NCI-H2196 (cell line): Measurements from ENCODE around the gene RIMBP2.
A peak's percentile ranks its signal among the peaks of the same experiment; 100 is the strongest.

Experiments
- DNase-seq: peaks from one replicate; lab custom pipeline; 2025; ENCODE audit not compliant: unreplicated experiment; lab: John Stamatoyannopoulos, UW

The RIMBP2 gene

GRCh38 chr12:130639476-130640424, 76.3 kb downstream of the RIMBP2 start:
- DNase-seq = no peak

DNA sequence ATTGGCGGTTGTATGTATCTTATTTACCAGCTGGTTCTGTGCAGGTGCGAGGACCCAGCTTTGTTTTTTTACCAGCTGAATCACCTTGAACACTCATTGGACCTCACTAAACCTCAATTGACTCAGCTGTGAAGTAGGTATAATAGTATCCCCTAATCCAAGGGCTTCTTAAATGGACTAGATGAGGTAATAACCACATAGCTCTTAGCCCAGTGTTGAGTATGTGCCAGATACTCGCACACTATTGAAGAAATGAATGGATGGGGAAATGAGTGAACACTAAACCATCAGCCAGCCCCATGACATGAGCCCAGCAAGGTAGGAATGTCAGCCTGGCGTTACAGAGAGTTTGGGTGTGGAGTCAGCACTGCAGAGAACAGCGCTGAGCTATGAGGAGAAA, 79.7 kb downstream of the RIMBP2 start:
- no peak for DNase-seq

- DNase-seq = peak; percentile 25
Observed at GRCh38 chr12:130634866-130635265, 81.2 kb downstream of the RIMBP2 start.

- peak; percentile 94 for DNase-seq
Observed at GRCh38 chr12:130633771-130634170, 82.3 kb downstream of the RIMBP2 start.

DNA sequence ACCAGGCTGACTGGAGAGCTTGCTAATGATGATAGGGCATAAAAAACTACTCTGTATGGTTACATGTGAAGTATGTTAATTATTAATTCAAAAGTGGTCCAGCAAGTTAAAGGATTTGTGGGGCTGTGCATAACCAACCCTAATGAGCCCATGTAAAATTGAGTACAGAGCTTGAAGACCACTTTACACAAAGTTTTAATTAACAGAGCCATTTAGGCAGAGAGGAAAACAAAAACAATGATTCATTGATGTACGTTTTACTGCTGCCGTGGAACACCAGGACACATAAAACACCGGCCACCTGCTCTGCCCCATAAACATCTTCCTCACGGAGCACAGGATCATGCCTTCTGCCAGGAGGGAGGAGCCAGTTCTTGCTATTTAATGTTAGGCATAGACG, 83.5 kb downstream of the RIMBP2 start:
- DNase-seq = peak; percentile 56

GRCh38 chr12:130628304-130628703, 87.8 kb downstream of the RIMBP2 start:
- DNase-seq = no peak

DNA sequence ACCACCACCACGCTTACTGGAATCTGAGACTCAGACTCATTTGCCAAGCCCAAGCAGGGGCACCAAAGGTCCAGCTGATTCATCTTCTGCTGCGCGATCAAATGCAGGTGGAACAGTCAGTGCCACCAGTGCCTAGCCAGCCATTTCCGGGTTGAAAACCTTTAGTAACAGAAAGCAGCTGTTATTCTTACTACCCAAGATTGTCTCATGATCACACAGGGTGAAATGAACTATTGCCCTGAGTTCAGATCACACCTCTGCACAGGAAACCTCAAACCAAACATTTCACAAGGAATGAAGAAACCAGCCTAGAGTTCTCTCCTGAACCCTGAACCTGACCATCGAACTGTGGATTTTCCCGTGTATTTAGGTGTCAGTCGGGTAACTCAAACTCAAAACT, 88.9 kb downstream of the RIMBP2 start:
- no peak for DNase-seq

DNA sequence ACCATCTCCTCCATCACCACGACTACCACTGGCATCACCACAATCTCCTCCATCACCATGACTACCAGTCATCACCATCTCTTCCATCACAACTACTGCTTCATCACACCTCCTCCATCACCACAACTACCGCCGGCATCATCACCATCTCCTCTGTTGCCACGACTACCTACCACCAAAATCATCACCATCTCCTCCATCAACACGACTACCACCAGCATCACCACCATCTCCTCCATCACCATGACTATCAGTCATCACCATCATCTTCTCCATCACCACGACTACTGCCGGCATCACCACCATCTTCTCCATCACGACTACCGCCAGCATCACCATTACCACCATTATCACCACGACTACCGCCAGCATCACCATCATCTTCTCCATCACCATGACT, 89.5 kb downstream of the RIMBP2 start:
- no peak for DNase-seq

- no peak for DNase-seq
Observed at GRCh38 chr12:130625201-130625600, 90.9 kb downstream of the RIMBP2 start.

DNA sequence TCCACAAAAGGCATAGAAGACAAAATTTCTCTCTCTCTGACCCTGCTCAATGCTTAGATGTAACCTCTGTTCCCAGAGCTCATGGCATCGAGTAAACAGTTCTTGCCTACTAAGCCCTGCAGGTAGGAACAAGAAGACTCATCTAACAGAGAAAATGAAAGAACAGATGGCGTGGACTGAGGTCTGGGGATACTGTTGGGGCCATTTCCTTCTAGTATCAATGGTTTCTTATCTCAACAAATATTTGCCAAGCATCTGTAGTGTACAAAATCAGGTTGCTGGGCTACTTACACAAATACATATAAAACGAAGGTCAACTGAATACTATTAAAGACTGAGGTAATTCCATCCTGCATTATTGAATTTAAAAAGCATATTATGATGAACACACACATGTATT, 93.3 kb downstream of the RIMBP2 start:
- DNase-seq = peak; percentile 19

DNA sequence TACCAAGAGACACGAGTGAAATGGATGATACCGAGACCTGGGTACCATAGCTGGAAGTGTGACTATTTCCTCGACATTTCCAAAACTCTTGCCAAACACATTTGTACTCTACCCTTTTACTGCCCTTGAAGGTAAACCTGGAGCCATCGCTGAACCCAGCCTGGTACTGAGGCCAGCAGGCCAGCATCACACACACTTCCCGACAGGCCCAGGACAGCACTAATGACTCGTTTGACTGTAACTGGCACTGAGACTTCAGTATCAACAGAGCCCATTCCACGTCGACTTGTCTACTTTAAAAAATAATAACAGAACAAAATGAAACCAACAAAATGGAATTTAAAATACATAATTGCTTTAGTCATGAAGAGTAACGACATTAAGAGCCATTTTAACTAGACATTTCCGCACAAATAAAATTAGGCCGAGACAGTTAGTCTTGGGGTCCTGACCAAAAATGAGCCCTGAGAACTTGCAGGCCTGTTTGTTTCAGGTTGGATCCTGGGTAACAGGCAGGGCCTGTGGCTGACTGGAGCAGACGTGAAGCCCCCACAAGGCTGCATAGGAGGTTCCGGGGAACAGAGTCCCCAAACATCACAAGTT, 94.3 kb downstream of the RIMBP2 start:
- DNase-seq = no peak

DNA sequence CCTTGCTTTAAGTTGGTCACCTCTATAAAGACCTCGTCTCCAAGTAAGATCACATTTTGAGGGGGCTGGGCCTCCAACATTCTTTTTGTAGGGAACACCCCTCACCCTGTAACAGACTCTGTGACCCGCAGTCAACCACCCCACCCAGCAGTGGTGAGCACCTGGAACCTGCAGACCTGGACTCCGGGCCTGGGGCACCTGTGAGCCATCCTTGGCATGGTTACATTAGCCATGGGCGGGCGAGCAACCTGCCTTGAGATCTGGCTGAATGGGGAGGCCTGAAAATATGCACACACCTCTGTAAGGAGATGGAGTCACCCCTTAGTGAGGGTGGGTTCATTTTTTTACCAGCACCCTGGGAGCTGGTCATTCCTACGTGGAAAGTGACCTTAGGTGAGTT, 95.3 kb downstream of the RIMBP2 start:
- no peak for DNase-seq

DNA sequence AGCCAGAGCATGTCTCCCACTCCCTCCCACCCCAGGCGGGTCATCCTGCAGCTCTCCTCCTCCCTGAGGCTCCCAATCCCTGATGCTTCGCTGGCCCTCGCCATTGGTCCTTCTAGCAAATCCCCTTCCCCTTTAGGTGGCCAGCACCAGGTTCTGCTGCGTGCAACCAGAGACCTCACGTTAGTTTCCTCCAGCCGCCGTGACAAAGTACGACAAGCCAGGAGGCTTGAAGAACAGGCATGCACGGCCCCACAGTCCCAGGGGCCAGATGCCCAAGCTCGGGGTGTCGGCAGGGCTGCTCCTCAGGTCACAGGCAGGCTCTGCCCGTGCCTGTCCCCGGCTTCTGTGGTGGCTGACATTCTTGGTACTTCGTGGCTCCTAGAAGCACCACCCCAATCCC, 95.8 kb downstream of the RIMBP2 start:
- DNase-seq = no peak

DNA sequence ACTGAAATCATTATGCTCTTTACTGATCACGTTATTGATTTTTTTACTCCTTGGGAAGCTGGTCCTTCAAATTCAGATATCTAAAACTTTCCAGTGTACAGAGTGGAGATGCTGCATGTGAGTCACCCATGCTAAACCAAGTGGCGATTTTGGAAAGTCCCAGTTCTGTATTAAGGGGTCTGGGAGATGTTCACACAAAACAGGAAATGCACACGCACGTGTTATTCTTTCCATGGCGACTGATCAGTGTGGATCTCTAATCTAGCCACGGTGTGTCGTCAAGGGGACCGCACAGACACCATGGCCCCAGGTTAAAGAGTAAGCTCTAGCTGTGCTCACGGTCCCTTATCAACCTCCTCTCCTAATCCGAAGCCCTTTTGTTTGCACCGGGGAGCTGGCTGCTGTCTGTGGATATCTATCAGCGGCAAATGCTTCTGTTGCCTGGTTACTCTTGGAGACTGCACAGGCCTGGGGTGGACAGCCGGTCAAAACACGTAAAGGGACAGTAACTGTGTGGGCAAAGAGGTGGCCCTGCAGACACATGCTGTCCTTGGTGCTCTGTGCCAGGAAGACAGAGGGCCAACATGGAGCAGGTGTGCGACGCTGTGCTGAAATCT, 96.6 kb downstream of the RIMBP2 start:
- DNase-seq = no peak

- no peak for DNase-seq
Observed at GRCh38 chr12:130617219-130617618, 98.9 kb downstream of the RIMBP2 start.

DNA sequence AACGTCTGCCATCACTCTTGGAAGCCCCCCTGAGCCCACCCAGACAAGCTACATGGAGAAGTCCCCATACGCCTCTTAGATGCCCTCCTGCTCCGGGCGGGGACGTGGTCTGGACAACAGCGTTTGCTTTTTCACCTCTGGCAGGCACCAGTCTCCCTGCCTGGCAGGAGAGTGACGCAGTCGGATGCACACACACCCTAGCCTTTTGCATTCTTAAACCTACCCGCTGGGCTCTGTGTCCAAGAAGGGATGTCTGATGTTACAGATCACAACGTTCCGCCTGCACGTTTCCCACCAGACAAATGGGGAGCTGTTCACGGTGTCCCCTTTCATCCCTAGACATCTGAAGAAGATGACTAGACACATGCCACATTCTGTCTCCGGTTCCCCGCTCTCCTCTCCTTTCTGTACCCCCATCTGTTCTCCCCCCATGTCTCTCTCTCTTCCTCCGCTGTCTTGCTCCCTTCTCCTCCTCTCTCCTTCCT, 100.2 kb downstream of the RIMBP2 start:
- no peak for DNase-seq

- no peak for DNase-seq
Observed at GRCh38 chr12:130614530-130614905, 101.6 kb downstream of the RIMBP2 start.

GRCh38 chr12:130613831-130614529, 102.1 kb downstream of the RIMBP2 start:
- no peak for DNase-seq

DNA sequence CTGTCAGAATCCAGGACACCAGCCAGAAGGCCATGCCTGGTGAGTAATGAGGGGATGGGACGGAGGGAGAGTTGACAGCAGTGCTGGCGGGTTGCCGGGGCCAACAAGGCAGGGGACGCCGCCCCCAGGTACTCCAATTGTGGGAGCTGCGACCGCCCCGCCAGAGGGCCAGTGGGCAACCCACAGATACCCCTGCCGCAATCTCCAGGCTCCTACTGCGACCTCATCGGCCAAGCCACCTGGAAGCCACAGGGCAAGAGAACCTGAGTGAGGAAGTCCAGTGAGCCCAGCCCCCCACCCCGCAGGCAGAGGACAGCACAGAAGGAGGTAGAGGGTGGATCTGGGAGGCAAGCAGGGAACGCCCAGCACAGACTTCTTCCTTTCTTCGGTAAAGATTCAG, 103.0 kb downstream of the RIMBP2 start:
- no peak for DNase-seq

DNA sequence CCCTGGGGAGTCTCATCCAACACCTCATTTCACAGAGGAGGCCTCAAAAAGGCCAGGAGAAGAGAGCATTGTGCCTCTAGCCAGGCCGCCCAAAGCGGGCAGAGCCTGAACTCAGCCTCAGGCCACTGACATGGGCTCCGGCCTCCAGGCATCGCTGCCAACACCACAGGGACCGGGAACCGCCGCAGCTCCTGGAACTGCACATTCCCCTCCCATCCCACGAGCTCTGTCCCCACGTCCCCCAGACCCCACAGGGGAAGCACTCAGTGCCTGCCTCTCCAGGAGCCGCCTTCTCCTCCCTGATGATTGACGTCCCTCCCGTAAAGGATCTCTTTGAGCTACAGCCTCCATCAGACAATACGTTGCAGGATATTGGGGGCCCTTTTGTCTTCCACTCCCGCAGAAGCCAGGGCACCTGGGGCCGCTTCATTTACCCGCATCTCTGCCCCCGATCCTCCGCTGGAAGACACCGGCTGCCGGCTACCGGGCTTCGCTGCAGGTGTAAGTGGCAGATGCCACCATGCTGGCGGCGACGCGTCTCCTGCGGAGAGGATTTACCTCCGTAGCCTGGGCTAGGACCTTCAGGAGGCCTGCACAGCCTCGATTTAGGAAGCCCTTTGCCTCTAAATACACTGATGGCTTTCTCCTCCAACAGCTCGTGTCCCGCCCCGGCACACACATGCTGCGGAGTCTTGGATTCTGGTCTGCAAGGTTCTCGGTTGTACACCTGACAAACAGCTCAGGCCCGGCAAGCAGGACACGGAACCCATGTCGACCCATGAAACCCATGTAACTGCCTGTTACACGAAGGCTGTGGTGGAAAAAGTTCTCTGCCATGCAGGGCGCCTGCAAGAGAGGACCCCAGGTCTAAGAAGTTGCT, 104.8 kb downstream of the RIMBP2 start:
- DNase-seq = no peak
